Measurements from ENCODE around the gene ANKAR. TPM values are rescaled to one million over a fixed set of nuclear protein-coding genes. Genes with fewer than 3 reads are reported as not detected.

Gene ANKAR
- total RNA-seq, 1 experiment from 2014 or later: 3.5 TPM

DNA sequence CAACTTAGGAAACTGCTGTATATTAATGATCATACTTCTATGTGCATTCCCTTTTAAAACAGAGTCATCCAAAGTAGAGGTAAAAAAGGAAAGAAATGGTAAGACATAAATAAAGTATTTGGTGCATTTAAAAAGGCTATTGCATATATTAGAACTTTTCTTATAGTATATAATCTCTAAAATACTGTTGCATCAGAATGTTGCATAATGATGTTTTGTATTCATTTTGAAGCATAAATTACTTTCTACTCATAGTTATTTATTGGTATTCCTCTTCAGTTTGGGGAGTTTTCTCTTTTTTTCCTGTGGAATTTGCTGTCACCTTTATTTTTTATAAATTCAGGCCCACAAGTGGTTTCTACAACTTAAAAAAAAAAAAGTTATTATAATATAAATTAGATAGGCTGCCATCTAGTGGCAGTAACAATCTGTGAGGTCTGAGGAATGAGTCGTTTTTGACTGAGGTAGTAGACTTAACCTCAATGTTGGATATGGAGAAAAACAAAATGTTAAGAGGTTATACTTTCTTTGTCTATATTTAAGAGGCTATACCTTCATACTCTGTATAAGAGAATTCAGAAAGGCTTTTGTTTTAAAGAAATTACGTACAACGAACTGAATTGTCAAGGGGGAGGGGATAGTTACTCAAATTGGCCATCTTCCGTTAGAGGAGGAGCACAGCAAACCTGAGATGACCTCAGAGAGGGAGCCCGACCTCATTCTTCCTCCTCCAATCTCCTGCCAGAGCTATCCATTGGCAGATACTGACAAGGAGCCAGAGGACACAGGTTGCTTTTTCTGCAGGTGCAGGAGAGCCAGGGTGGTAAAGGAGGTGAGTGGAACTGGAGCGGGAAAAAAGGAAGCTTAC, 23.8 kb downstream of the ANKAR start:
- ChIA-PET POLR2A (ENCODE audit: low non-redundant PET) (no interaction called here), CTCF (no interaction called here)
- no TSS peak for BruUV-seq (replicated peaks)
- Histone ChIP-seq H3K4me1 (ENCODE audit: insufficient read depth, low read length, poor library complexity, severe bottlenecking) (no peaks in the 10 kb centered on the region), H3K4me3 (ENCODE audit: low read depth, low read length, poor library complexity, severe bottlenecking) (no peak overlapping the region), H3K27ac (ENCODE audit: low read depth, low read length, poor library complexity, severe bottlenecking) (no peak overlapping the region), H3K9me3 (ENCODE audit: low read depth, low read length, poor library complexity, severe bottlenecking) (no peaks in the 10 kb centered on the region), H3K27me3 (replicated peaks; ENCODE audit: insufficient read depth, low read depth, low read length, poor library complexity) (no peaks in the 10 kb centered on the region), H3K36me3 (ENCODE audit: insufficient read depth, low read length, poor library complexity, severe bottlenecking) (no peaks in the 10 kb centered on the region)
- peak; percentile 66 for DNase-seq (ENCODE audit: low spot score)
- TF ChIP-seq EZH2 (IDR thresholded peaks at IDR 0.05; ENCODE audit: borderline replicate concordance, low read depth, low read length, poor library complexity, severe bottlenecking): no peak
- peak; percentile 78 for TF ChIP-seq CTCF (conservative IDR thresholded peaks at IDR 0.05; ENCODE audit: low read depth, low read length)
- intact Hi-C loops (cut with micrococcal nuclease; ENCODE audit: unreplicated experiment): loop anchor here (1.0 kb wide), 1 partner anchor 37 kb away; the partner anchor contains the start of gene ASNSD1

- POLR2A ChIA-PET (ENCODE audit: low non-redundant PET): no interaction called here
- BruUV-seq (replicated peaks): no TSS peak
- no peak overlapping the region for H3K27ac ChIP-seq (ENCODE audit: low read depth, low read length, poor library complexity, severe bottlenecking)
- TF ChIP-seq CTCF (conservative IDR thresholded peaks at IDR 0.05; ENCODE audit: low read depth, low read length) (no peak), EZH2 (IDR thresholded peaks at IDR 0.05; ENCODE audit: borderline replicate concordance, low read depth, low read length, poor library complexity, severe bottlenecking) (no peak)
- no peaks in the 10 kb centered on the region for H3K9me3 ChIP-seq (ENCODE audit: low read depth, low read length, poor library complexity, severe bottlenecking)
- CTCF ChIA-PET: no interaction called here
- H3K4me1 ChIP-seq (ENCODE audit: insufficient read depth, low read length, poor library complexity, severe bottlenecking): no peaks in the 10 kb centered on the region
- no peak for DNase-seq (ENCODE audit: low spot score)
- intact Hi-C loops (cut with micrococcal nuclease; ENCODE audit: unreplicated experiment): no loop called here
- H3K36me3 ChIP-seq (ENCODE audit: insufficient read depth, low read length, poor library complexity, severe bottlenecking): no peaks in the 10 kb centered on the region
- H3K4me3 ChIP-seq (ENCODE audit: low read depth, low read length, poor library complexity, severe bottlenecking): no peak overlapping the region
- H3K27me3 ChIP-seq (replicated peaks; ENCODE audit: insufficient read depth, low read depth, low read length, poor library complexity): no peaks in the 10 kb centered on the region
These were observed 26.2 kb downstream of the ANKAR start for GRCh38 chr2:189700681-189701080.

DNA sequence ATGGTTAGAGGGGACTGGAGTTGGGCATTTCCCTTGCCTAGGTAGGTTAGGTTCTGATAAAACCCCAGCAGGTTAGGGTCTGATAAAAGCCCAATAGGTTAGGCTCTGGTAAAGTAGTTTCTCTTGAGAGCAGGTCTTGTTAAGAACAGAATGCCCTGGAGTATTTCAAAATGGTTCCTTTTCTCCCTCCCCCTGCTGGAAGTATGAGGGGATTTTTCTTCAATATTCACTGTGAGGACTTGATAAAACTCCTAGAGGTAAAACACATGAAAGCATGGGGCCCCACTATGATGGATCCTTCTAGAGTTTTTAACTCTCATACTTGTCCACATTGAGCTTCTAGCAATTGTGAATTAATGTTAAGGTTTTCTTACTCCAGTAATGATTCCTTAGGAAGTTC, 27.6 kb downstream of the ANKAR start:
- BruUV-seq (replicated peaks): no TSS peak
- ChIA-PET POLR2A (ENCODE audit: low non-redundant PET) (no interaction called here), CTCF (no interaction called here)
- Histone ChIP-seq H3K9me3 (ENCODE audit: low read depth, low read length, poor library complexity, severe bottlenecking) (no peaks in the 10 kb centered on the region), H3K27ac (ENCODE audit: low read depth, low read length, poor library complexity, severe bottlenecking) (no peak overlapping the region), H3K36me3 (ENCODE audit: insufficient read depth, low read length, poor library complexity, severe bottlenecking) (no peaks in the 10 kb centered on the region), H3K4me1 (ENCODE audit: insufficient read depth, low read length, poor library complexity, severe bottlenecking) (no peaks in the 10 kb centered on the region), H3K27me3 (replicated peaks; ENCODE audit: insufficient read depth, low read depth, low read length, poor library complexity) (no peaks in the 10 kb centered on the region), H3K4me3 (ENCODE audit: low read depth, low read length, poor library complexity, severe bottlenecking) (no peak overlapping the region)
- no peak for TF ChIP-seq EZH2 (IDR thresholded peaks at IDR 0.05; ENCODE audit: borderline replicate concordance, low read depth, low read length, poor library complexity, severe bottlenecking)
- TF ChIP-seq CTCF (conservative IDR thresholded peaks at IDR 0.05; ENCODE audit: low read depth, low read length): peak; percentile 33; the same call in 1 of the 2 replicates
- intact Hi-C loops (cut with micrococcal nuclease; ENCODE audit: unreplicated experiment): no loop called here
- DNase-seq (ENCODE audit: low spot score): peak; percentile 26
